PFSK-1 (cell line): ENCODE measurements around the gene AGRN.

Source experiments
- FOXP2 ChIP-seq: optimal IDR thresholded peaks from 2 replicates; pipeline ENCODE3; 2011; ENCODE audit warnings: borderline replicate concordance, control low read depth, inconsistent platforms; ENCODE audit not compliant: insufficient read depth; ENCODE audit errors: extremely low read length, extremely low read depth
- POLR2AphosphoS5 ChIP-seq: IDR thresholded peaks from 2 replicates; pipeline ENCODE4 v1.6.1; 2012; ENCODE audit warnings: low read depth, mild to moderate bottlenecking, control low read depth, low read length, moderate library complexity
- SIN3A ChIP-seq: IDR thresholded peaks from 2 replicates; pipeline ENCODE4 v1.6.1; 2012; ENCODE audit warnings: mild to moderate bottlenecking, low read length, moderate library complexity, borderline replicate concordance; ENCODE audit not compliant: insufficient read depth
- TAF1 ChIP-seq: IDR thresholded peaks from 2 replicates; pipeline ENCODE4 v1.6.1; 2012; ENCODE audit warnings: low read length, control low read depth, borderline replicate concordance; ENCODE audit not compliant: insufficient read depth
- TF ChIP-seq, protein P1 (sequence below), 2 experiments: IDR thresholded peaks; 2 replicates each; pipeline versions ENCODE4 v1.6.1 to v1.8.0; 2011 to 2012; ENCODE audit warnings: low read depth in 2 of 2, low read length in 2 of 2, control low read depth in 1 of 2, inconsistent platforms in 1 of 2, mild to moderate bottlenecking in 1 of 2, moderate library complexity in 1 of 2; ENCODE audit not compliant: insufficient read depth in 1 of 2

The AGRN gene

DNA sequence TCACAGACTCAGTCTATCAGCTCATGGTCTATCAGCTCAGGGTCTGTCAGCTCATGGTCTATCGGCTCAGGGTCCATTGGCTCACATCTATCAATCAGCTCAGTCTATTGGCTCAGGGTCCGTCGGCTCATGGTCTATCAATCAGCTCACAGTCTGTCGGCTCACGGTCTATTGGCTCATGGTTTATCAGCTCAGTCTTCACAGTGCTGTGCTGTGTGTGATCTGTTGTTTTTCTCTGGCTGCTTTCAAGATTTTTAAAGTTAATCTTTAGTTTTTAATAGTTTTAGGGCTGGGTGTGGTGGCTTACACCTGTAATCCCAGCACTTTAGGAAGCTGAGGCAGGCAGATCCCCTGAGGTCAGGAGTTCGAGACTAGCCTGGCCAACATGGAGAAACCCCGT lies 81.6 kb downstream of the AGRN start:
- TF ChIP-seq SIN3A (no peak), POLR2AphosphoS5 (no peak), TAF1 (no peak), FOXP2 (no peak)
- TF ChIP-seq, protein P1, sequence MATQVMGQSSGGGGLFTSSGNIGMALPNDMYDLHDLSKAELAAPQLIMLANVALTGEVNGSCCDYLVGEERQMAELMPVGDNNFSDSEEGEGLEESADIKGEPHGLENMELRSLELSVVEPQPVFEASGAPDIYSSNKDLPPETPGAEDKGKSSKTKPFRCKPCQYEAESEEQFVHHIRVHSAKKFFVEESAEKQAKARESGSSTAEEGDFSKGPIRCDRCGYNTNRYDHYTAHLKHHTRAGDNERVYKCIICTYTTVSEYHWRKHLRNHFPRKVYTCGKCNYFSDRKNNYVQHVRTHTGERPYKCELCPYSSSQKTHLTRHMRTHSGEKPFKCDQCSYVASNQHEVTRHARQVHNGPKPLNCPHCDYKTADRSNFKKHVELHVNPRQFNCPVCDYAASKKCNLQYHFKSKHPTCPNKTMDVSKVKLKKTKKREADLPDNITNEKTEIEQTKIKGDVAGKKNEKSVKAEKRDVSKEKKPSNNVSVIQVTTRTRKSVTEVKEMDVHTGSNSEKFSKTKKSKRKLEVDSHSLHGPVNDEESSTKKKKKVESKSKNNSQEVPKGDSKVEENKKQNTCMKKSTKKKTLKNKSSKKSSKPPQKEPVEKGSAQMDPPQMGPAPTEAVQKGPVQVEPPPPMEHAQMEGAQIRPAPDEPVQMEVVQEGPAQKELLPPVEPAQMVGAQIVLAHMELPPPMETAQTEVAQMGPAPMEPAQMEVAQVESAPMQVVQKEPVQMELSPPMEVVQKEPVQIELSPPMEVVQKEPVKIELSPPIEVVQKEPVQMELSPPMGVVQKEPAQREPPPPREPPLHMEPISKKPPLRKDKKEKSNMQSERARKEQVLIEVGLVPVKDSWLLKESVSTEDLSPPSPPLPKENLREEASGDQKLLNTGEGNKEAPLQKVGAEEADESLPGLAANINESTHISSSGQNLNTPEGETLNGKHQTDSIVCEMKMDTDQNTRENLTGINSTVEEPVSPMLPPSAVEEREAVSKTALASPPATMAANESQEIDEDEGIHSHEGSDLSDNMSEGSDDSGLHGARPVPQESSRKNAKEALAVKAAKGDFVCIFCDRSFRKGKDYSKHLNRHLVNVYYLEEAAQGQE (IDR thresholded peaks at IDR 0.05; ENCODE audit: insufficient read depth in 1 of 2, low read depth in 2 of 2, low read length in 2 of 2) = no peak

DNA sequence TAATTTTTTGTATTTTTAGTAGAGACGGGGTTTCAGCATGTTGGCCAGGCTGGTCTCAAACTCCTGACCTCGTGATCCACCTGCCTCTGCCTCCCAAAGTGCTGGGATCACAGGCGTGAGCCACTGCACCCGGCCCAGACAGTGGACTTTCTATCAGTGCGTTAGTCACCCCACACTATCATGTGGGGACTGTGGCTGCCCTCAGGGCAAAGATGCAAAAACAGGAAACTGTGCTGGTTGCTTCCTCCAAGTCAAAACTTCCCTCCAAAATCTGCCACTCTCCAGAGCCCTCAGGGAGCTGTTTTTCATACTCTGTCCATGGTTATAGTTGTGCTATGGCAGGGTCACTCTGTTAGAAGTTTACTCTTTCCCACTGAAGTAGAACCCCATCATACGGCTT lies 84.2 kb downstream of the AGRN start:
- TF ChIP-seq, protein P1 (IDR thresholded peaks at IDR 0.05; ENCODE audit: insufficient read depth in 1 of 2, low read depth in 2 of 2, low read length in 2 of 2) = peak in 1 of 2 experiments; percentile 73; a peak in 2 of 4 replicates
